Mucosa of rectum (tissue), 2 donors: ENCODE results near the gene STIM2.
"Not testable (repeated sequence)": the region's sequence is repeated elsewhere in the genome, so short reads cannot be mapped to it uniquely, and the experiment has no call there.

Source experiments
- H3K27ac ChIP-seq, 2 donors: one replicate each; pipeline ENCODE4 v1.7.0; 2013; ENCODE audit warnings: inconsistent platforms in 2 of 2, low read depth in 2 of 2, low read length in 2 of 2
- H3K27me3 ChIP-seq, 2 donors: one replicate each; pipeline ENCODE4 v1.7.0; 2013; ENCODE audit warnings: low read length in 2 of 2; ENCODE audit not compliant: control insufficient read depth in 2 of 2, insufficient read depth in 2 of 2
- H3K36me3 ChIP-seq, 2 donors: one replicate each; pipeline ENCODE4 v1.7.0; 2013; ENCODE audit warnings: low read length in 2 of 2; ENCODE audit not compliant: control insufficient read depth in 2 of 2, insufficient read depth in 2 of 2
- H3K4me1 ChIP-seq, 2 donors: one replicate each; pipeline ENCODE4 v1.7.0; 2013; ENCODE audit warnings: low read length in 2 of 2, mild to moderate bottlenecking in 1 of 2; ENCODE audit not compliant: control insufficient read depth in 2 of 2, insufficient read depth in 2 of 2
- H3K4me3 ChIP-seq, 2 donors: one replicate each; pipeline ENCODE4 v1.7.0; 2013; ENCODE audit warnings: low read length in 2 of 2
- H3K9ac ChIP-seq, 2 donors: one replicate each; pipeline ENCODE4 v1.7.0; 2013; ENCODE audit warnings: low read length in 2 of 2, low read depth in 1 of 2, mild to moderate bottlenecking in 1 of 2
- H3K9me3 ChIP-seq, 2 donors: one replicate each; pipeline ENCODE4 v1.7.0; 2013; ENCODE audit warnings: low read length in 2 of 2; ENCODE audit not compliant: control insufficient read depth in 2 of 2
- donor health status: healthy.
- donor health status: Normal muscosa, but diverticular disease.

STIM2 gene

DNA sequence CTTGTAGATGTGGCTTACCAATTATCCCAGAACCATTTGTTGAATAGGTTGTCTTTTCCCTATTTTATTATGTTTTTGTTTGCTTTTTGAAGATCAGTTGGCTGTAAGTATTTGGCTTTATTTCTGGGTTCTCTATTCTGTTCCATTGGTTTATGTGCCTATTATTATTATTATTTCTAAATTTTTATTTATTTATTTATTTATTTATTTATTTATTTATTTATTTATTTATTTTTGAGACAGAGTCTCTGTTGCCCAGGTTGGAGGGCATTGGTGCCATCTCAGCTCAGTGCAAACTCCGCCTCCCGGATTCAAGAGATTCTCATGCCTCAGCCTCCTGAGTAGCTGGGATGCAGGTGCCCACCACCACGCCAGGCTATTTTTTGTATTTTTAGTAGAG lies 174.5 kb downstream of the STIM2 start:
- not testable (repeated sequence) for H3K9me3 ChIP-seq, H3K9ac ChIP-seq, H3K36me3 ChIP-seq, H3K4me3 ChIP-seq, H3K27ac ChIP-seq, H3K27me3 ChIP-seq, H3K4me1 ChIP-seq

DNA sequence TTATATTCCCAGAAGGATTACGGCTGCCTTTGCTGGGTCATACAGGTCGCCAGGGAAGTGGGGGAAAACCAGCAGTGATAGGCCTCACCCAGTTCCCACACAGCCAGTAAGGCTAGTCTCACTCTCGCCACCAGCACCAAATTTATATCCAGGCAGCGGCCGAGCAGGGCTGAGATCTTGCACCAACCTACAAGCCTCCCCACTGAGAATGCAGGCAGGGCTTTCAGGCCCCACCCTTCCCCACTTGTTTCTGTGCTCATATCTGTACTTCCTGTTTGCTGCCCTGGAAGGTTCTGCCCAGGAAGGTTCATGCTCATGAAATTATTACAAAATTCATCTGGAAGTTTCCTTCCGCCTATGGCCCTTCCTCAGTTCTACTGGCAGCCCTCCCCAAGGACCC lies 179.7 kb downstream of the STIM2 start:
- Histone ChIP-seq H3K27ac (no peak overlapping the region), H3K9me3 (no peaks in the 10 kb centered on the region), H3K4me3 (no peak overlapping the region), H3K27me3 (no peaks in the 10 kb centered on the region), H3K36me3 (no peaks in the 10 kb centered on the region), H3K4me1 (no peaks in the 10 kb centered on the region), H3K9ac (no peak overlapping the region)

DNA sequence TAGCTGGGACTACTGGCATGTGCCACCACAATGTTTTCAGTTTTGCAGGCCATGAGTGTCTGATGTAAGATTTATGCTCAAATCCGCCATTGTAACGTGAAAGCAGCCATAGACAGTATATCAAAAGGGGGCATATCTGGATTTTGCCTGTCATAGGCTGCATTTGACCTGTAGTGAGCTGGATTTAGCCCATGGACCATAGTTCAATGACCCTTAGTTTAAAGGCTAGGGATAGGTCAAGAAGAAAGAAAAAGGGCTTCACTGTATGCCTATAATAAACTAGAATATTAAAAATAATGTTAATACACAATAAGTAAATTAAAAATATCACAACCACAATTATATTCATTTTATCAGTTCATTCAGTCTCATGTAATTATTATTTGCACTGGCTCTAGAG lies 181.8 kb downstream of the STIM2 start:
- H3K27ac ChIP-seq = no peak overlapping the region
- H3K9me3 ChIP-seq = no peaks in the 10 kb centered on the region
- H3K9ac ChIP-seq = no peak overlapping the region
- H3K27me3 ChIP-seq = peaks cover 0 to 2% of the 10 kb centered on the region in 2 donors
- H3K36me3 ChIP-seq = no peaks in the 10 kb centered on the region
- H3K4me1 ChIP-seq = no peaks in the 10 kb centered on the region
- no peak overlapping the region for H3K4me3 ChIP-seq

DNA sequence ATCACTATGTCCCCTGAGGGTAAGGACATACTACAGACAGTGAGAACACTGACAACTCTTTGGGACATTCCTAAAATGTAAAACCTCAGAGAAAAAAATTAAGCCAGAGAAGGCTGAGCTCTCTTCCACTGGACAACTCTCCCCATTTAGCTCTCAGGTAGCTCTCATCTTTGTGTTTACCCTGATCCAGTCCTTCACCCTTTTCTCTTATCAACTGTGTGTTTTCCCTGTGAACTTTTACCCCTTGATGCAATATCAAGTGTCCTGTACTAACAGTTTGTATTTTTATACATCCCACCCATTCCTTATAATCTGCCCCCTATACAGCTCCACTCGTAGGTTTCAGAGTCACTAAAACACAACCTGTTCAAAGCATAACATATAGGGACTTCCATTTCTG lies 182.6 kb downstream of the STIM2 start:
- Histone ChIP-seq H3K27ac (no peak overlapping the region), H3K27me3 (peaks cover 0 to 2% of the 10 kb centered on the region in 2 donors), H3K36me3 (no peaks in the 10 kb centered on the region), H3K9ac (no peak overlapping the region), H3K4me1 (no peaks in the 10 kb centered on the region), H3K9me3 (no peaks in the 10 kb centered on the region), H3K4me3 (no peak overlapping the region)

DNA sequence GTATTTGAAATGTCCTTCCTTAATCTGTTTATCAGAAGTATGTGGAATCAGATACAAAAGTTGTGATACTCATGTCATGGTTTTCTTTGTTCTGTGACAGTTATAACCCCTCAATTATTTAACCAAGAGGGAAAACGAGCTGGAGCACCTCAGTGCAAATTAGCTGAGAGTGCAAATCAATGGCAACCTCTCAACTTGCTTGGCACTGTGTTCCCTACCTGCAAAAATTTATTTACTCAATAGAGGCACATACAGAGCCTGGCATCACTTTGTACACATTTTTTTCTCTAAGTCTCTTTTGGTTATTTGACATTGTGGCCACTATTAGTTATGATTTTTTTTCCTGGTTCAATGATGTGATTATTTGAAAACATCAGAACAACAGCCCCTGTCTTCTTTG lies 186.2 kb downstream of the STIM2 start:
- H3K27ac ChIP-seq = no peak overlapping the region
- no peaks in the 10 kb centered on the region for H3K9me3 ChIP-seq
- H3K36me3 ChIP-seq = no peaks in the 10 kb centered on the region
- H3K4me1 ChIP-seq = peaks cover 5 to 7% of the 10 kb centered on the region in 2 donors
- no peak overlapping the region for H3K9ac ChIP-seq
- peaks cover 0 to 5% of the 10 kb centered on the region in 2 donors for H3K27me3 ChIP-seq
- no peak overlapping the region for H3K4me3 ChIP-seq

DNA sequence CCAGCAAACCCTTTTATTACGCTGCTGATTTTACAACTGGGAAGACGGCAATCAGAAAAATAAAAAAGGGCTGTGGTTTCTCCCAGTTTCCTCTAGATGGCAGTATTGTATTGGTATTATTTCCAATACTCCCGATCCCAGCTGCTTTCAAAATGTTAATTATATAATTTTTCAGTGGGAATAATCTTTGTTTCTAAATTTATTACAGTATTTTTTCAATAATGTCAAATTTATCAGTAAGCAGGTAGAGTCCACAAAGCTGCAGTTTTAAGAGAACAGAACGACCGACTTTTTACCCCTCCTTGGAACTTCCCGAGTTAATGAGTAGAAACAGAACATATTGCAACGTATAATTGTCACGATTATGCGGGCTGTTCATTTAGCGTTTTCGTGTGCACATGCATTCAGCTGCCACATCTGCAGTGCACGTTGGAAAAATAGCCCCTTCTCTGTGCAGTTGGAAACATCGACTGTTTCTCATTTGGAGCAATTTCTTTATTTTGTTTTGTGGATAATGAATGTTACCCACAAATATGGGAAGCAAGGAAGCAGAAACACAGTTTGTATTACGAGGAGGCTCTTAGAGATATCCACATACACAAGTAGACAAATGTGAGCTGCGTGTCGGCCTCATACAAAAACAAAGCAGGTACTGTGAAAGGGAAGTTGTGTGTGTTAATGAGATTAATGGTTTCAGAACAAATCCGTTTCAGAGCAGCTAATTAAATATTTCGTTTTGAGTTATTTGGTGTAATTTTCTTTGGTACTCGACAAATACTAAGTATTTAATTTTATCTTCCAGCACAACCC lies 188.0 kb downstream of the STIM2 start:
- peak overlapping the region in 1 of 2 donors; percentile 31 for H3K9ac ChIP-seq
- peaks cover 5 to 7% of the 10 kb centered on the region in 2 donors for H3K4me1 ChIP-seq
- peak overlapping the region; percentile 53 to 72 for H3K4me3 ChIP-seq
- H3K36me3 ChIP-seq = no peaks in the 10 kb centered on the region
- H3K27me3 ChIP-seq = peaks cover 0 to 10% of the 10 kb centered on the region in 2 donors
- H3K9me3 ChIP-seq = no peaks in the 10 kb centered on the region
- no peak overlapping the region for H3K27ac ChIP-seq

DNA sequence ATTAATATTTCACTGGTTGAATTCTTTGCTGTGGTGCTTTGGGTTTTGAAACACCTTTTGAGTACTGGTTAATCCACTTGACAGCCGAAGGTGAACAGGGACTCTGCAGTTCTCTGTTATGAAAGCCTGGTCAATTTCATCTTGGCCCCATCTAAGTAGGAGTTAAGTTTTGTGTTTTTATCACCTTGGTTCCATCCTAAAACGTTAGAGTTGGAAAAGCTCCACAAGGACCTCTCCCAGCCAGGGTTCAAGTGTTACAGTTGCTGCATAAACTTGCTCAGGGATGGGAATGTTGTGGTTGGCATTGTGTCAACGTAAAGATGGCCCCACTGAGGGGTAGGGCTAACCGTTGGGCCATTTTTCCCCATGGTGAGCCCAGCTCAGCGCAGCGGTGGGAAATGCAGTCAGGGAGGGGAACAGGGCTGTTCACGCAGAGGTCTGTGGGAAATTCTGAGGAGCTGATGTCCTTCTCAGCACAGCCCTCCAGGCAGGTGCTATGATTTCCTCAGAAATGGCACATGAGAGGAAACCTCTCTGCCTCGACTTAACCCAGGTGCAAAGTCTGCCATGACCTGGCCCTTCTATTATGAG lies 188.7 kb downstream of the STIM2 start:
- peaks cover 0 to 10% of the 10 kb centered on the region in 2 donors for H3K27me3 ChIP-seq
- no peaks in the 10 kb centered on the region for H3K36me3 ChIP-seq
- no peaks in the 10 kb centered on the region for H3K9me3 ChIP-seq
- H3K9ac ChIP-seq = no peak overlapping the region
- no peak overlapping the region for H3K27ac ChIP-seq
- H3K4me3 ChIP-seq = no peak overlapping the region
- H3K4me1 ChIP-seq = peaks cover 5 to 7% of the 10 kb centered on the region in 2 donors

DNA sequence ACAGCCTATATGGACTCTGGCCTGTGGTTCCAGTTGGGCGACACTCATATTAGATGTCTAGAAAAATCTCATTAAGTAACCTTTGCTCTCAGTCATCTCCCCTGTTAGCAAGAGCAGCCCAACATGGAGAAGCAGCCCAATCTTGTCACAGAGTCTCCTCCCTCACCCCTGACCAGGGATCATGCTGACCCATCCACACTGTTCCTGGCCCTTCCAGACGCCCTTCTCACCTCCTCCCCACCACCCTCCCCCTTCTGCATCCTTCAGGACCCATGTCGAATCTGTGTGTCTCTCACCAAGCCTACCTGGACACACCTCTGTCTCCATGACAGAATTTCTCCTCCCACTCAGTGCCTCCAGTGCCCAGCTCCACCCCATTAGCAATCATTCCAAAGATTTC lies 190.1 kb downstream of the STIM2 start:
- H3K9me3 ChIP-seq = no peaks in the 10 kb centered on the region
- H3K9ac ChIP-seq = no peak overlapping the region
- H3K4me1 ChIP-seq = peaks cover 5 to 7% of the 10 kb centered on the region in 2 donors
- H3K4me3 ChIP-seq = no peak overlapping the region
- peaks cover 0 to 10% of the 10 kb centered on the region in 2 donors for H3K27me3 ChIP-seq
- no peak overlapping the region for H3K27ac ChIP-seq
- H3K36me3 ChIP-seq = no peaks in the 10 kb centered on the region

DNA sequence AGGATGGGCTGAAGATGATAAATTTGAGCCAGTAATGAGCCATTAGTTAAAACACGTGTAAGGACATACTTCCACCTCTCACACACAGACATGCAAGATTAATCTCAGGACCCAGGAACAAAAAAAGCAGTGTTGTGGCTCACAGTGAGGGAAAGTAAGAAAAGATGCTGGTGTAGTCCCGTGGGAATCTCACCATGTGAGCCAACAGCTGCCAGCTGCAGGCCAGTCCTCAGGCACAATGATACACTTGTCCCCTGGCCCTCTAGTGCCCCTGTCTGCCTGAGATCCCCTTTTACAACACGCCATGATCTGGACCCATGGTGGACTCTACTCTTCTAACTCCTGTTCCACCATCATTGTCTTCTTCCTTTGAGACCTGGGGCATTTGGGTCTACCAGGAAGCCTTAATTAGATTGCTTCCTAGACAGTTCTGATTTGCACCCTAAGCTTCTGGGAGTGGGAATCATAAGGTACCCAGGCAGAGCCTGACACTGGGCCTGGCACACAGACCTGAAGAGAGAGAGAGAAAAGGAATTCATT lies 194.7 kb downstream of the STIM2 start:
- Histone ChIP-seq H3K4me3 (no peak overlapping the region), H3K4me1 (no peaks in the 10 kb centered on the region), H3K36me3 (no peaks in the 10 kb centered on the region), H3K27ac (no peak overlapping the region), H3K9me3 (no peaks in the 10 kb centered on the region), H3K27me3 (peaks cover 0 to 5% of the 10 kb centered on the region in 2 donors), H3K9ac (no peak overlapping the region)

DNA sequence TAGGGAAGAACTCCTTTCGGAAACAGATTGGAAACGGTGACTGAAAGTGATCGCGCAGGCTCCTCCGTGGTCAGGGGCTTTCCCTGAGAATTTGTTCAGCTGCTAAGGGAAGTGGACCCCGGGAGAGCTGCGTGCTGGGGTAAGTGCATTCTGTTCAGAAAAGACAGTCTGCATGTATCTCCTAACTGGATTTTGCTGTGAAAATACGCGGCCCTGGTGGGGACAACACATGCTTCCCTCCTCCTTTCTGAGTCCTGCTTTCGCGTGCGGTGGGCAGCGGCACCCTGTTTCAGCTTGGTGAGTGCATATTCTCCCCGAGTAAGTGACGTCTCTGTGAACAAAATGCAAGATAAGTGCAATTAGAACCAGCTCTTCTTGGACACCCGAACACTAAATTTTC lies 195.6 kb downstream of the STIM2 start:
- no peaks in the 10 kb centered on the region for H3K9me3 ChIP-seq
- H3K36me3 ChIP-seq = no peaks in the 10 kb centered on the region
- H3K4me3 ChIP-seq = no peak overlapping the region
- no peak overlapping the region for H3K27ac ChIP-seq
- H3K9ac ChIP-seq = no peak overlapping the region
- H3K4me1 ChIP-seq = no peaks in the 10 kb centered on the region
- peaks cover 0 to 5% of the 10 kb centered on the region in 2 donors for H3K27me3 ChIP-seq
